Left lung (tissue), 10 donors: Measurements from ENCODE around the gene GJA3. TPM values are rescaled to one million over a fixed set of nuclear protein-coding genes. Genes with fewer than 3 reads are reported as not detected.

Source experiments
- ATAC-seq: fragments of 200-7000 bp; cut with Tn5 transposase; one replicate; pipeline ENCODE4 v1.9.1; 2020; ENCODE audit warnings: moderate library complexity
- DNase-seq, 4 donors: peaks; one replicate each; pipeline ENCODE4 v3.0.0-alpha.2; 2013 to 2020
- H3K27ac ChIP-seq, 2 donors: fragments of 200-600 bp; sonication (generic) in 1 of 2; one replicate each; pipeline versions ENCODE4 v1.5.0 to v1.8.0; 2020 to 2021
- H3K27me3 ChIP-seq, 2 donors: fragments of 200-600 bp; sonication (generic) in 1 of 2; one replicate each; pipeline versions ENCODE4 v1.5.0 to v1.8.0; 2020 to 2021
- H3K36me3 ChIP-seq, 2 donors: fragments of 200-600 bp; sonication (generic) in 1 of 2; one replicate each; pipeline versions ENCODE4 v1.5.0 to v1.8.0; 2020 to 2021
- H3K4me1 ChIP-seq, 2 donors: fragments of 200-600 bp; one replicate each; pipeline ENCODE4 v1.8.0; 2021
- H3K4me3 ChIP-seq, 2 donors: fragments of 200-600 bp; sonication (generic) in 1 of 2; one replicate each; pipeline versions ENCODE4 v1.5.0 to v1.8.0; 2020 to 2021; ENCODE audit warnings: mild to moderate bottlenecking in 1 of 2
- H3K9me3 ChIP-seq, 2 donors: fragments of 200-600 bp; sonication (generic) in 1 of 2; one replicate each; pipeline versions ENCODE4 v1.5.0 to v1.8.0; 2020 to 2021
- CTCF ChIP-seq, 2 donors: fragments of 200-600 bp; sonication (generic) in 1 of 2; IDR thresholded peaks; one replicate each; pipeline versions ENCODE4 v1.5.0 to v1.8.0; 2021; ENCODE audit warnings: antibody characterized with exemption in 2 of 2
- intact Hi-C, 2 donors: fragments of 100-400 bp; cut with DNase I; formaldehyde crosslinking; loops; one replicate each; pipeline versions ENCODE4 v1.11.2 to v1.14.2; 2022
- polyA plus RNA-seq, 6 donors: library from polyadenylated mRNA; unstranded; fragments of 120-200 nt; gene quantifications; one replicate each; pipeline ENCODE4 v1.2.1, GENCODE V29; 2013; ENCODE audit not compliant: insufficient read length in 6 of 6
- total RNA-seq, 2 donors: library from RNA; stranded (reverse); fragmentation: NEBNext Ultra II Directional; extraction: Animal tissue kit (Norgen Biotek cat#: 25700); gene quantifications; one replicate each; pipeline ENCODE4 v1.2.1, GENCODE V29; 2021
- donor health status: DM: no; HTN: yes; CAD: no.
- donor health status: DM: no; HTN: no; CAD: no.

Gene GJA3
- total and polyA plus RNA-seq, 8 donors = 0.06 to 0.31 (median 0.11) TPM

GRCh38 chr13:20145521-20145920 lies 15.3 kb downstream of the GJA3 start:
- TF ChIP-seq CTCF (IDR thresholded peaks at IDR 0.05) = no peak
- no peak for ATAC-seq
- Histone ChIP-seq H3K27ac (no peak overlapping the region), H3K9me3 (no peaks in the 10 kb centered on the region), H3K36me3 (no peaks in the 10 kb centered on the region), H3K27me3 (peaks cover 30 to 79% of the 10 kb centered on the region in 2 donors), H3K4me3 (no peak overlapping the region), H3K4me1 (no peaks in the 10 kb centered on the region)
- no peak for DNase-seq
- intact Hi-C loops = no loop called here

GRCh38 chr13:20144141-20144850 lies 16.6 kb downstream of the GJA3 start:
- no peaks in the 10 kb centered on the region for H3K4me1 ChIP-seq
- intact Hi-C loops = no loop called here
- ATAC-seq (no peak), DNase-seq (no peak)
- peaks cover 39 to 83% of the 10 kb centered on the region in 2 donors for H3K27me3 ChIP-seq
- H3K27ac ChIP-seq = no peak overlapping the region
- no peak for TF ChIP-seq CTCF (IDR thresholded peaks at IDR 0.05)
- H3K9me3 ChIP-seq = no peaks in the 10 kb centered on the region
- no peak overlapping the region for H3K4me3 ChIP-seq
- H3K36me3 ChIP-seq = no peaks in the 10 kb centered on the region

DNA sequence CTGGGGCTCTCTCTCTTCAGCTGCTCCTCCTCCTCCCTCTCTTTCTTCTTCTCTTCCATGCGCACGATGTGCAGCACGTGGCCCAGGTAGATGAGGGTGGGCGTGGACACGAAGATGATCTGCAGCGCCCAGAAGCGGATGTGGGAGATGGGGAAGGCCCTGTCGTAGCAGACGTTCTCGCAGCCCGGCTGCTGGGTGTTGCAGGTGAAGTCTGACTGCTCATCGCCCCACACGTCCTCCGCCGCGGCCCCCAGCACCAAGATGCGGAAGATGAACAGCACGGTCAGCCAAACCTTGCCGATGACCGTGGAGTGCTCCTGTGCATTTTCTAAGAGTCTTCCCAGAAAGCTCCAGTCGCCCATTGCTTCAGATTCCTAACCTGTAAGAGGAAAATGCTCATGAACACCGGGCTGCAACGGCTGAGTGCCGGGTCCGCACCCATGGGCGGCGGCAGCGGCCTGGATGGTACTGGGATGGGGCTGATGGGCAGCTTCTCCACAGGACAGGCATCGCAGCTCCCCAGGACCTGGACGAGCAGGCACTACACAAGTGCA lies 17.8 kb downstream of the GJA3 start:
- H3K4me1 ChIP-seq = no peaks in the 10 kb centered on the region
- H3K27ac ChIP-seq = no peak overlapping the region
- intact Hi-C loops = no loop called here
- no peak for TF ChIP-seq CTCF (IDR thresholded peaks at IDR 0.05)
- H3K4me3 ChIP-seq = no peak overlapping the region
- H3K9me3 ChIP-seq = no peaks in the 10 kb centered on the region
- DNase-seq (no peak), ATAC-seq (no peak)
- H3K27me3 ChIP-seq = peaks cover 40 to 86% of the 10 kb centered on the region in 2 donors
- no peaks in the 10 kb centered on the region for H3K36me3 ChIP-seq

DNA sequence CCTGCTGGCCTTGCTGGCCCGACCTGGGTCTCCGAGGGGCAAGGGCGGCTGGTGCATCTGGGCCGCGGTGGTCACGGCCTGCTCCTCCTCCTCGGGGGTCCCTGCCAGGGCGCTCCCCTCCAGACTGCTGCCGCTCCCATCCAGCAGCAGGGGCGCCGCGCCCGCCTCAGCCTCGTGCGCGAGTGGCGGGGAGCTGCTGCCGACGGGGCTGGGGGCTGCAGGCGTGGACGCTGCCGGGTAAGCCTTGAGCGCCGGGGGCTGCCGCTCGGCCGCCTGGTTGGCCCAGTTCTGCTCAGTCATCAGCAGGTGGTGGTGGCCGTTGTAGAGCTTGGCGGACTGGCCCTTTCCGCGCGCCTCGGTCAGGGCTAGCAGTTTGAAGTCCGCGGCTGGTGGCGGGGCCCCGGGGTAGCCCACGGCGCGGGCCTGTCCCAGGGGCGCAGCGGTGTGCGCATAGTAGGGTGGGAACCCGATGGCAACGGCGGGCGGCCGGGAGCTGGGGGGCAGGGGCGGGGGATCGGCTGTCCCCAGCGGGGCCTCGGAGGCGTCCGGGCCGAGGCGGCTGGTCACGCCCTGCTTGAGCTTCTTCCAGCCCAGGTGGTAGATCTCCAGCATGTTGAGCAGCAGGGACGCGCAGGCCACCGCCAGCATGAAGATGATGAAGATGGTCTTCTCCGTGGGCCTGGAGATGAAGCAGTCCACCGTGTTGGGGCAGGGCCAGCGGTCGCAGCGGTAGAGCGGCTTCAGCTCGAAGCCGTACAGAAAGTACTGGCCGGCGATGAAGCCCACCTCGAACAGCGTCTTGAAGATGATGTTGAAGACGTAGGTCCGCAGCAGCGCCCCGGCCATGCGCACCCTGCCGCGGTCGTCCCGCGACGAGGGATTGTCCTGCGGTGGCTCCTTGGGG lies 18.6 kb downstream of the GJA3 start:
- Histone ChIP-seq H3K36me3 (no peaks in the 10 kb centered on the region), H3K4me1 (no peaks in the 10 kb centered on the region), H3K4me3 (no peak overlapping the region), H3K27ac (no peak overlapping the region), H3K27me3 (peaks cover 47 to 90% of the 10 kb centered on the region in 2 donors), H3K9me3 (no peaks in the 10 kb centered on the region)
- TF ChIP-seq CTCF (IDR thresholded peaks at IDR 0.05) = no peak
- ATAC-seq (no peak), DNase-seq (peak in 1 of 4 donors; percentile 79)
- intact Hi-C loops = no loop called here
